Keratinocyte (primary cell): ENCODE measurements around the gene FASLG. TPM values are rescaled to one million over a fixed set of nuclear protein-coding genes. Genes with fewer than 3 reads are reported as not detected.

Source experiments
- DNase-seq: peaks from one replicate; pipeline ENCODE4 v3.0.0-alpha.2; 2011; ENCODE audit warnings: low read depth, missing footprints, low spot score
- FAIRE-seq: peaks from 2 replicates; lab custom pipeline; 2011; peaks lifted over from hg19 to GRCh38; lab: Jason Lieb, UNC
- H2AFZ ChIP-seq: 2 replicates; pipeline ENCODE4 v1.6.0; 2012; ENCODE audit warnings: low read length, control low read depth, inconsistent platforms; ENCODE audit not compliant: control insufficient read depth
- H3K27ac ChIP-seq: 2 replicates; pipeline ENCODE4 v1.5.1; 2011; ENCODE audit warnings: low read length; ENCODE audit not compliant: control insufficient read depth, insufficient read depth
- H3K27me3 ChIP-seq: 3 replicates; pipeline ENCODE4 v1.6.0; 2011; ENCODE audit warnings: low read length; ENCODE audit not compliant: control insufficient read depth, insufficient read depth; ENCODE audit errors: extremely low read depth
- H3K36me3 ChIP-seq, 2 experiments: 2 replicates in 1 of 2; 3 replicates in 1 of 2; pipeline ENCODE4 v1.5.1; 2011; ENCODE audit warnings: low read length in 2 of 2, mild to moderate bottlenecking in 1 of 2; ENCODE audit not compliant: control insufficient read depth in 2 of 2, insufficient read depth in 2 of 2; ENCODE audit errors: extremely low read depth in 1 of 2
- H3K4me1 ChIP-seq: 3 replicates; pipeline ENCODE4 v1.5.1; 2011; ENCODE audit warnings: low read length; ENCODE audit not compliant: control insufficient read depth, insufficient read depth; ENCODE audit errors: extremely low read depth
- H3K4me2 ChIP-seq: 3 replicates; pipeline ENCODE4 v1.6.0; 2011; ENCODE audit warnings: low read depth, low read length; ENCODE audit not compliant: control insufficient read depth, insufficient read depth; ENCODE audit errors: extremely low read depth
- H3K4me3 ChIP-seq, 3 experiments: fragments of 200-600 bp in 1 of 3; sonication (generic) in 1 of 3; 2 replicates in 2 of 3; 3 replicates in 1 of 3; pipeline ENCODE4 v1.5.1; 2011 to 2016; ENCODE audit warnings: low read length in 3 of 3, mild to moderate bottlenecking in 3 of 3, control low read depth in 2 of 3, inconsistent platforms in 1 of 3, low read depth in 1 of 3, mixed read lengths in 1 of 3, mixed run types in 1 of 3, moderate library complexity in 1 of 3; ENCODE audit not compliant: control insufficient read depth in 2 of 3, insufficient read depth in 2 of 3; ENCODE audit errors: extremely low read depth in 1 of 3
- H3K79me2 ChIP-seq: 2 replicates; pipeline ENCODE4 v1.6.0; 2012; ENCODE audit warnings: low read length; ENCODE audit not compliant: control insufficient read depth, insufficient read depth
- H3K9ac ChIP-seq: 3 replicates; pipeline ENCODE4 v1.6.0; 2011; ENCODE audit warnings: low read length; ENCODE audit not compliant: control insufficient read depth, insufficient read depth; ENCODE audit errors: extremely low read depth
- H3K9me1 ChIP-seq: 3 replicates; pipeline ENCODE4 v1.6.0; 2011; ENCODE audit warnings: low read length; ENCODE audit not compliant: control insufficient read depth, insufficient read depth; ENCODE audit errors: extremely low read depth
- H3K9me3 ChIP-seq: 2 replicates; pipeline ENCODE4 v1.5.1; 2012; ENCODE audit warnings: low read depth, low read length; ENCODE audit not compliant: control insufficient read depth
- H4K20me1 ChIP-seq: 3 replicates; pipeline ENCODE4 v1.6.0; 2011; ENCODE audit warnings: low read length; ENCODE audit not compliant: control insufficient read depth, insufficient read depth; ENCODE audit errors: extremely low read depth
- CTCF ChIP-seq, 3 experiments: IDR thresholded peaks in 1 of 3; conservative IDR thresholded peaks in 1 of 3; optimal IDR thresholded peaks in 1 of 3; 2 replicates in 2 of 3; 3 replicates in 1 of 3; pipeline versions ENCODE3 to v1.5.1; 2011; ENCODE audit warnings: low read length in 3 of 3, mild to moderate bottlenecking in 3 of 3, moderate library complexity in 2 of 3, control low read depth in 1 of 3, inconsistent platforms in 1 of 3; ENCODE audit not compliant: insufficient read depth in 2 of 3; ENCODE audit errors: extremely low read depth in 1 of 3
- EZH2 ChIP-seq: IDR thresholded peaks from one replicate; pipeline ENCODE4 v1.6.1; 2012; ENCODE audit warnings: inconsistent platforms, mild to moderate bottlenecking, low read length, moderate library complexity
- dilution Hi-C: fragments of 300-500 bp; cut with MboI; formaldehyde crosslinking; loops from one replicate; pipeline ENCODE4 v1.7.0; 2020; ENCODE audit warnings: low sequenced_read_pairs; ENCODE audit not compliant: extremely low pct_ligation_motif_present
- polyA plus RNA-seq, 5 experiments: library from polyadenylated mRNA; depleted of rRNA in 3 of 5; stranded (reverse) in 3 of 5; stranded (forward) in 1 of 5; unstranded in 1 of 5; fragments of >200 nt; gene quantifications; 1 replicate in 1 of 5; 2 replicates in 3 of 5; 3 replicates in 1 of 5; pipeline versions ENCODE4 v1.2.1 to v1.2.3, GENCODE V29; 2011 to 2012; ENCODE audit warnings: missing spikeins in 2 of 5, low read depth in 1 of 5, low replicate concordance in 1 of 5

The FASLG gene
- polyA plus RNA-seq, 1 donor (not counting 4 experiments of a cell fraction or from before 2014, with no cell fraction given) = 0.04 TPM

GRCh38 chr1:172626845-172627244 is 32.1 kb upstream of the FASLG start:
- H3K4me2 ChIP-seq = no peak overlapping the region
- no peaks in the 10 kb centered on the region for H3K79me2 ChIP-seq
- no peak for FAIRE-seq
- no peaks in the 10 kb centered on the region for H3K9me1 ChIP-seq
- H3K4me3 ChIP-seq = no peak overlapping the region
- H3K4me1 ChIP-seq = peaks cover 12% of the 10 kb centered on the region
- no peak overlapping the region for H2AFZ ChIP-seq
- no peak overlapping the region for H3K27ac ChIP-seq
- H3K36me3 ChIP-seq = no peaks in the 10 kb centered on the region
- H4K20me1 ChIP-seq = no peaks in the 10 kb centered on the region
- DNase-seq = no peak
- TF ChIP-seq CTCF (optimal IDR thresholded peaks at IDR 0.05 in 1 of 3, IDR thresholded peaks at IDR 0.05 in 1 of 3, conservative IDR thresholded peaks at IDR 0.05 in 1 of 3; ENCODE audit: extremely low read depth in 1 of 3, insufficient read depth in 2 of 3, low read length in 3 of 3) (no peak), EZH2 (no peak)
- H3K9ac ChIP-seq = no peak overlapping the region
- H3K27me3 ChIP-seq = no peaks in the 10 kb centered on the region
- no peaks in the 10 kb centered on the region for H3K9me3 ChIP-seq
- dilution Hi-C loops = no loop called here

DNA sequence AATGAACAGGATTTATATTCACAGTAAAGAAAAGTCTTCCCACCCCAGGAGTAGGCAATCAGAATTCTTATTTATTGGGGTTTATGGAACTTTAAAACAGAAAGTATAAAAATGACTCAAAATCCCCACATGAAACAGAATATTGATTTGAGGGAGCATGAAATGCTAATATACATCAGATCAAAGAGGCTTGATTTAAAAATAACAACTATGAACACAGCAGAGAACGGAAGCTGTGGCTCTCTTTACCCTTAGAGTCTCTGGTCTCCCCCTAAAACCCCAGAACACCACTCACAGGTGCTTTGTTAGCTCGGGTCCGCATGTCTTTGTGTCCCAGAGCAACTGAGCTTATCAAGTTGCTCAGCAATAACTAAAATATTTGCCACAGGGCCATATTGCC is 31.2 kb upstream of the FASLG start:
- no peaks in the 10 kb centered on the region for H3K36me3 ChIP-seq
- H3K9ac ChIP-seq = no peak overlapping the region
- dilution Hi-C loops = no loop called here
- no peaks in the 10 kb centered on the region for H4K20me1 ChIP-seq
- H3K9me1 ChIP-seq = no peaks in the 10 kb centered on the region
- H3K4me3 ChIP-seq = no peak overlapping the region
- H3K27ac ChIP-seq = no peak overlapping the region
- no peak for FAIRE-seq
- H3K79me2 ChIP-seq = no peaks in the 10 kb centered on the region
- TF ChIP-seq CTCF (optimal IDR thresholded peaks at IDR 0.05 in 1 of 3, IDR thresholded peaks at IDR 0.05 in 1 of 3, conservative IDR thresholded peaks at IDR 0.05 in 1 of 3; ENCODE audit: extremely low read depth in 1 of 3, insufficient read depth in 2 of 3, low read length in 3 of 3) (no peak), EZH2 (no peak)
- DNase-seq = no peak
- no peaks in the 10 kb centered on the region for H3K9me3 ChIP-seq
- no peaks in the 10 kb centered on the region for H3K27me3 ChIP-seq
- no peak overlapping the region for H3K4me2 ChIP-seq
- no peak overlapping the region for H2AFZ ChIP-seq
- H3K4me1 ChIP-seq = peaks cover 12% of the 10 kb centered on the region
